Tibial nerve (tissue), 4 donors: ENCODE measurements around the gene SH3BP4. TPM values are rescaled to one million over a fixed set of nuclear protein-coding genes. Genes with fewer than 3 reads are reported as not detected.

ENCODE experiments used
- DNase-seq, 2 donors: peaks; one replicate each; pipeline ENCODE4 v3.0.0-alpha.2; 2019; ENCODE audit warnings: low spot score in 2 of 2
- H3K27ac ChIP-seq, 4 donors: fragments of 200-600 bp; sonication (generic) in 3 of 4; one replicate each; pipeline ENCODE4 v1.5.1; 2017 to 2019; ENCODE audit warnings: mild to moderate bottlenecking in 1 of 4
- H3K27me3 ChIP-seq, 2 donors: fragments of 200-600 bp; sonication (generic) in 1 of 2; one replicate each; pipeline versions ENCODE4 v1.5.1 to v1.6.0; 2017 to 2019
- H3K36me3 ChIP-seq, 3 donors: fragments of 200-600 bp; sonication (generic); one replicate each; pipeline ENCODE4 v1.5.1; 2018 to 2019
- H3K4me1 ChIP-seq, 4 donors: fragments of 200-600 bp; sonication (generic) in 3 of 4; one replicate each; pipeline ENCODE4 v1.5.1; 2017 to 2019
- H3K4me3 ChIP-seq, 4 donors: fragments of 200-600 bp; sonication (generic) in 3 of 4; one replicate each; pipeline ENCODE4 v1.5.1; 2017 to 2019; ENCODE audit warnings: mild to moderate bottlenecking in 1 of 4, moderate library complexity in 1 of 4
- H3K9me3 ChIP-seq, 4 donors: fragments of 200-600 bp; sonication (generic) in 3 of 4; one replicate each; pipeline ENCODE4 v1.5.1; 2017 to 2019
- CTCF ChIP-seq, 5 experiments: fragments of 200-600 bp in 3 of 5; fragments of 450-650 bp in 2 of 5; sonication (generic) in 3 of 5; IDR thresholded peaks; one replicate each; pipeline ENCODE4 v1.5.1; 2016 to 2019; ENCODE audit warnings: antibody characterized with exemption in 5 of 5, mild to moderate bottlenecking in 3 of 5, moderate library complexity in 2 of 5
- EP300 ChIP-seq, 2 donors: sonication (generic); formaldehyde crosslinking; IDR thresholded peaks; one replicate each; pipeline ENCODE4 v1.6.1; 2017; ENCODE audit warnings: antibody characterized with exemption in 2 of 2, mild to moderate bottlenecking in 1 of 2
- POLR2A ChIP-seq, 2 donors: fragments of 450-650 bp; IDR thresholded peaks; one replicate each; pipeline ENCODE4 v1.6.1; 2017; ENCODE audit warnings: antibody characterized with exemption in 2 of 2, mild to moderate bottlenecking in 2 of 2, moderate library complexity in 2 of 2
- WGBS, 2 donors: methylation state at CpG; one replicate each; pipeline ENCODE4 v1.1.5; 2018; 5-methylcytosine and 5-hydroxymethylcytosine counted together
- total RNA-seq, 4 donors: library from RNA; depleted of rRNA; stranded (reverse); fragments of >200 nt; gene quantifications; one replicate each; pipeline ENCODE4 v1.1.0, GENCODE V29; 2016

The SH3BP4 gene
- total RNA-seq, 4 donors from 2014 or later, result 19.2 to 31.8 (median 24.3) TPM

- Histone ChIP-seq H3K36me3 (peaks cover 0 to 23% (median 0%) of the 10 kb centered on the region in 3 donors), H3K27me3 (no peaks in the 10 kb centered on the region), H3K9me3 (no peaks in the 10 kb centered on the region), H3K4me3 (no peak overlapping the region), H3K27ac (no peak overlapping the region), H3K4me1 (peaks cover 0 to 20% (median 9%) of the 10 kb centered on the region in 4 donors)
- DNase-seq, result no peak
- no peak for TF ChIP-seq POLR2A (IDR thresholded peaks at IDR 0.05)
- TF ChIP-seq EP300 (IDR thresholded peaks at IDR 0.05), result no peak
- no peak for TF ChIP-seq CTCF (IDR thresholded peaks at IDR 0.05)
- 79 to 81% methylated on average over 6 of the region's 6 CpGs for WGBS, 2 donors
These were observed 97.3 kb downstream of the SH3BP4 start for GRCh38 chr2:235049069-235049468.

- H3K4me1 ChIP-seq, result peaks cover 0 to 20% (median 7%) of the 10 kb centered on the region in 4 donors
- H3K4me3 ChIP-seq, result no peak overlapping the region
- 86 to 93% methylated on average over 8 of the region's 8 CpGs for WGBS, 2 donors
- no peak for DNase-seq
- H3K36me3 ChIP-seq, result peaks cover 0 to 26% (median 0%) of the 10 kb centered on the region in 3 donors
- TF ChIP-seq CTCF (IDR thresholded peaks at IDR 0.05) (no peak), POLR2A (IDR thresholded peaks at IDR 0.05) (no peak), EP300 (IDR thresholded peaks at IDR 0.05) (no peak)
- no peaks in the 10 kb centered on the region for H3K9me3 ChIP-seq
- H3K27ac ChIP-seq, result no peak overlapping the region
- H3K27me3 ChIP-seq, result no peaks in the 10 kb centered on the region
These were observed 97.9 kb downstream of the SH3BP4 start for GRCh38 chr2:235049719-235050118.

- peak in 1 of 2 donors; percentile 75 for TF ChIP-seq EP300 (IDR thresholded peaks at IDR 0.05)
- no peak for TF ChIP-seq CTCF (IDR thresholded peaks at IDR 0.05)
- Histone ChIP-seq H3K4me1 (peaks cover 0 to 20% (median 6%) of the 10 kb centered on the region in 4 donors), H3K4me3 (no peak overlapping the region), H3K36me3 (peaks cover 0 to 26% (median 0%) of the 10 kb centered on the region in 3 donors), H3K27ac (peak overlapping the region in 2 of 4 donors; percentile 33 to 56), H3K9me3 (no peaks in the 10 kb centered on the region), H3K27me3 (no peaks in the 10 kb centered on the region)
- DNase-seq, result peak; percentile 72 to 82
- WGBS, 2 donors, result 16% methylated on average over 7 of the region's 7 CpGs
These were observed 99.1 kb downstream of the SH3BP4 start for GRCh38 chr2:235050980-235051351.

GRCh38 chr2:235051436-235052260, 99.8 kb downstream of the SH3BP4 start:
- DNase-seq, result no peak
- no peaks in the 10 kb centered on the region for H3K9me3 ChIP-seq
- 70 to 85% methylated on average over 18 of the region's 18 CpGs for WGBS, 2 donors
- no peaks in the 10 kb centered on the region for H3K27me3 ChIP-seq
- TF ChIP-seq POLR2A (IDR thresholded peaks at IDR 0.05) (no peak), CTCF (IDR thresholded peaks at IDR 0.05) (no peak), EP300 (IDR thresholded peaks at IDR 0.05) (no peak)
- H3K4me1 ChIP-seq, result peaks cover 0 to 20% (median 6%) of the 10 kb centered on the region in 4 donors
- peaks cover 0 to 26% (median 0%) of the 10 kb centered on the region in 3 donors for H3K36me3 ChIP-seq
- H3K4me3 ChIP-seq, result no peak overlapping the region
- peak overlapping the region in 2 of 4 donors; percentile 33 to 56 for H3K27ac ChIP-seq
